ENCODE data around the gene RABEP2.

DNA sequence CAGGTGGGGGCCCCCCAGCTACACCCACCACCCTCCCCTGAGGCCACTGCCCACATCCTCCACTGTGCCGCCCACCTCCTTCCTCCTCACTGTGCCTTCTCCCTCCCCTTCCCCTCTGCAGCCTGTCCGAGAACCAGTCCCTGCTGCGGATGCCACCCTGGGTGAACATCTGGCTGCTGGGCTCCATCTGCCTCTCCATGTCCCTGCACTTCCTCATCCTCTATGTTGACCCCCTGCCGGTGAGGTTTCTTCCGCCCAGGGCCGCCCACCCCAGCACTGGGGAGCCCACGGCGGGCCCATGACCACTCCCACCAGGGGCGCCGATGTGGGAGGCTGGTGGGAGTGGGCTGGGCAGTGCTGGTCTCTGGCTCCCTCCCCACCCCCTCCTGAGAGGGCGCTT is 22.1 kb downstream of the RABEP2 start:
- TF ChIP-seq, protein P1, sequence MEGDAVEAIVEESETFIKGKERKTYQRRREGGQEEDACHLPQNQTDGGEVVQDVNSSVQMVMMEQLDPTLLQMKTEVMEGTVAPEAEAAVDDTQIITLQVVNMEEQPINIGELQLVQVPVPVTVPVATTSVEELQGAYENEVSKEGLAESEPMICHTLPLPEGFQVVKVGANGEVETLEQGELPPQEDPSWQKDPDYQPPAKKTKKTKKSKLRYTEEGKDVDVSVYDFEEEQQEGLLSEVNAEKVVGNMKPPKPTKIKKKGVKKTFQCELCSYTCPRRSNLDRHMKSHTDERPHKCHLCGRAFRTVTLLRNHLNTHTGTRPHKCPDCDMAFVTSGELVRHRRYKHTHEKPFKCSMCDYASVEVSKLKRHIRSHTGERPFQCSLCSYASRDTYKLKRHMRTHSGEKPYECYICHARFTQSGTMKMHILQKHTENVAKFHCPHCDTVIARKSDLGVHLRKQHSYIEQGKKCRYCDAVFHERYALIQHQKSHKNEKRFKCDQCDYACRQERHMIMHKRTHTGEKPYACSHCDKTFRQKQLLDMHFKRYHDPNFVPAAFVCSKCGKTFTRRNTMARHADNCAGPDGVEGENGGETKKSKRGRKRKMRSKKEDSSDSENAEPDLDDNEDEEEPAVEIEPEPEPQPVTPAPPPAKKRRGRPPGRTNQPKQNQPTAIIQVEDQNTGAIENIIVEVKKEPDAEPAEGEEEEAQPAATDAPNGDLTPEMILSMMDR (conservative IDR thresholded peaks at IDR 0.05 in 1 of 2, IDR thresholded peaks at IDR 0.05 in 1 of 2; ENCODE audit: low read depth in 1 of 2, low read length in 2 of 2), result no peak
- no peak for TF ChIP-seq EZH2 (IDR thresholded peaks at IDR 0.05; ENCODE audit: low read length, missing control alignments)
